Subcutaneous abdominal adipose tissue (tissue), 5 donors: ENCODE measurements around the gene SLC38A10.
A peak's percentile ranks its signal among the peaks of the same experiment; 100 is the strongest.

Experiments
- H3K27ac ChIP-seq: one replicate; pipeline ENCODE4 v1.7.0; 2013; ENCODE audit warnings: low read depth, mild to moderate bottlenecking, inconsistent platforms, low read length, moderate library complexity
- H3K27me3 ChIP-seq, 5 donors: one replicate each; pipeline ENCODE4 v1.7.0; 2013; ENCODE audit warnings: low read length in 5 of 5, inconsistent platforms in 1 of 5; ENCODE audit not compliant: control insufficient read depth in 5 of 5, insufficient read depth in 4 of 5
- H3K36me3 ChIP-seq, 5 donors: one replicate each; pipeline ENCODE4 v1.7.0; 2013; ENCODE audit warnings: low read length in 5 of 5; ENCODE audit not compliant: control insufficient read depth in 5 of 5, insufficient read depth in 5 of 5
- H3K4me1 ChIP-seq, 5 donors: one replicate each; pipeline ENCODE4 v1.7.0; 2013; ENCODE audit warnings: low read length in 5 of 5, mild to moderate bottlenecking in 3 of 5, moderate library complexity in 1 of 5; ENCODE audit not compliant: control insufficient read depth in 5 of 5, insufficient read depth in 5 of 5
- H3K4me3 ChIP-seq, 5 donors: one replicate each; pipeline ENCODE4 v1.7.0; 2013; ENCODE audit warnings: low read length in 5 of 5, low read depth in 1 of 5
- H3K9ac ChIP-seq, 5 donors: one replicate each; pipeline ENCODE4 v1.7.0; 2013; ENCODE audit warnings: low read length in 5 of 5, mild to moderate bottlenecking in 4 of 5, moderate library complexity in 3 of 5
- H3K9me3 ChIP-seq, 5 donors: one replicate each; pipeline ENCODE4 v1.7.0; 2013; ENCODE audit warnings: low read length in 5 of 5; ENCODE audit not compliant: control insufficient read depth in 5 of 5
- donor health status: healthy.
- donor health status: healthy.
- donor health status: healthy.
- donor health status: healthy.
- donor health status: healthy.

SLC38A10 gene

DNA sequence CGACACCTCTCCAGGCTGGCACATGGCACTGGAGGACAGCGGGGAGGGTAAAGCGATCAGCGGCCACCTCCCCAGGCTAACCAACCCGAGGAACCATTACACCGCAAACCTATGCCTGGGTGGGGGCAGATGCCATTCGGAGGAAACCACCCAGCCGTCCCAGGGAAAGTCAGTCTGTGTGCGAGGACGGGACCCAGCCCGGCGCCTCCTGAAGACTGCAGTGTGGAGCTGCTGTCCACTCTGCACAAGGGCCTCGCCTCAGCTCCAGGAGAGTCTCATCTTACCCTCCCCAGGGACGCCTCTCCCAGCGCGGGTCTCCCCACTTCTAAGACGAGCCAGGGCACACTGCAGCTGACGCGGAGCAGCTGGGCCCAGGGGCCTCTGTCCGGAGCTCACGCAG, 8.0 kb downstream of the SLC38A10 start:
- H3K4me1 ChIP-seq = peaks cover 4 to 45% (median 35%) of the 10 kb centered on the region in 5 donors
- no peaks in the 10 kb centered on the region for H3K9me3 ChIP-seq
- H3K36me3 ChIP-seq = peaks cover 4 to 53% (median 33%) of the 10 kb centered on the region in 5 donors
- H3K27ac ChIP-seq = no peak overlapping the region
- H3K27me3 ChIP-seq = no peaks in the 10 kb centered on the region
- H3K4me3 ChIP-seq = no peak overlapping the region
- H3K9ac ChIP-seq = no peak overlapping the region

DNA sequence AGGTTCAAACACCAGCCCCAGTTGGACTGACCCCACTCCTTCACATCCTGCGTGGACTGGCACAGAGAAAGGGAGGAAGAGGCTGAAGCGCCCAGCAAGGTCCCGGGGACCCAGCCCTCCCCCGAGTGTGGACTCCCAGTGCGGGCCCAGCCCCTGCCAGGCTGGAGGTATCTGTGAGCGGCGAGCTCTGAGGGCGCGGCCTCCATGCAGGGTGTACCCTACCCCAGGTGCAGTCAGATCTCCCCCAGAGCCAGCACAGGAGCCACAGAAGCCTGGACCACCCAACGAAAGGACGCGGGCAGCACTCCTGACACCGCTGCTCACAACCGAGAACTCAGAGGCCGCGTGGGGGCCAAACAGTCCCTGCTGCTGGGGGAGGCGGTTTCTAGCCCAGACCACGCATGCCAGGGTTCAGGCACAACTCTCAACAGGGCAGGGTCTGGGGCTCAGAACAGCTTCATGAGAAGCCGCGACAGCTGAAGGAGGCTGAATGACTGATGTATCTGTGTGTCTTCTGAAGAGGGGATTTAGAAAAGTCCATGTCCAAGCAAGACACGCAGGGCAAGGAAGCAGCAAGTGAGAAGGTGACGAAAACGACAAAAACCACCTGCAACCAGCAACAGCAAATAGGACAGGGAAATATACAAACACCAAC, 8.5 kb downstream of the SLC38A10 start:
- H3K27ac ChIP-seq = peak overlapping the region; percentile 87
- H3K9me3 ChIP-seq = no peaks in the 10 kb centered on the region
- H3K27me3 ChIP-seq = no peaks in the 10 kb centered on the region
- H3K9ac ChIP-seq = peak overlapping the region in 2 of 5 donors; percentile 42 to 75
- H3K4me3 ChIP-seq = peak overlapping the region in 1 of 5 donors; percentile 65
- H3K36me3 ChIP-seq = peaks cover 4 to 58% (median 39%) of the 10 kb centered on the region in 5 donors
- H3K4me1 ChIP-seq = peaks cover 4 to 41% (median 34%) of the 10 kb centered on the region in 5 donors

DNA sequence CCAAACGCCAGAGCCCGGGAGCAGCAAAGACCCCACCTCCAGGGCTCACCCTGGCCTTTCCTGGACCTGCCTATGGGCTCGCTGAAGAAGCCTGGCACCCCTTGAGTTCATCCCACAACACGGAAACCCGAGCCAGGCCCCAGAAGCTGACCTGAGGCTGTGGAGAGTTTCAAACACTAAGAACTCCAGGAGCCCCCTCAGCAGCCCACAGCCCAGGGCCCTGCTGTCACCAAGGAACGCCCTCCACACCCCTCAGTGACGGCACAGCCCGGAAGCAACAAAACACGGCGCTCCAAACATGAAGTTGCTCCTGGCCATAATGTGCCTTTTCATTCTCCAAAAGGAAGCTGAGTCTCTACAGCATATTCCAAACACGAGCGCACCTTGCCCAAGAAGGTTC, 9.2 kb downstream of the SLC38A10 start:
- Histone ChIP-seq H3K27ac (peak overlapping the region; percentile 87), H3K4me3 (peak overlapping the region in 4 of 5 donors; percentile 56 to 65 (median 60)), H3K9me3 (no peaks in the 10 kb centered on the region), H3K27me3 (no peaks in the 10 kb centered on the region), H3K4me1 (peaks cover 4 to 36% (median 31%) of the 10 kb centered on the region in 5 donors), H3K36me3 (peaks cover 4 to 62% (median 39%) of the 10 kb centered on the region in 5 donors), H3K9ac (peak overlapping the region in 3 of 5 donors; percentile 42 to 75 (median 56))

DNA sequence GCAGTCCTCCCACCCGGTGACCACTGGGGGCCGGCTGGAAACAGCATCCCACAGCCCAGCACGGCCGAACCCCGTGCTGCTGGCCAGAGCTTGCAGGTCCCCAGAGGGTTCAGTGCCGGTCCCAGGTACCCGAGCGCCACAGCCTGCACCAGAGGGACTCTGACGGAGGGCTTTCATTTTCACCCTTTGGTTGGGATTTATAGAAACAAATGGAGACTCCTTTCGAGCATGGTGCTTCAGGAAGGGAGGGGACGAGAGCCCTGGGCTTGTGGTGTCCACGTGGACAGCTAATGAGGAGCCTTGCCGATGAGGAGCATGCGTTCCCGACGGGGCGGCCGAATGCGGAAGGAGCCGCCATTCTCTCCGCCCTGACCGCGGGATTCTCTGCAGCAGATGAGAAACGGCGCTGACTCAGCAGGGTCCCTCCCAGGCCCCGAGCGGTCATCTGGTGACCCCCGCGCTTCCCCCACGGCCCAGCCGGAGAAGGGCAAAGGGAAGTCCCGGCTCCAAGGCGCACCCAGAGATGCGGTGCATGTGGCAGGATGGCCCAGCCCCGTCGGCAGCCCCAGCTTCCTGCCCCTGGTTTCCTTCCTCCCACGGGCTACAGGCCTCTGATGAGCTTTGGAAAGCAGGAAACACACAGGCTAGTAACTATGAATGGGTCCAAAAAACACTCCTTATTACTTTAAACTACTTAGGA, 9.8 kb downstream of the SLC38A10 start:
- Histone ChIP-seq H3K27ac (peak overlapping the region; percentile 87), H3K4me1 (peaks cover 4 to 36% (median 31%) of the 10 kb centered on the region in 5 donors), H3K9me3 (no peaks in the 10 kb centered on the region), H3K36me3 (peaks cover 4 to 61% (median 42%) of the 10 kb centered on the region in 5 donors), H3K27me3 (no peaks in the 10 kb centered on the region), H3K9ac (peak overlapping the region in 4 of 5 donors; percentile 42 to 75 (median 64)), H3K4me3 (peak overlapping the region; percentile 44 to 65 (median 58))

DNA sequence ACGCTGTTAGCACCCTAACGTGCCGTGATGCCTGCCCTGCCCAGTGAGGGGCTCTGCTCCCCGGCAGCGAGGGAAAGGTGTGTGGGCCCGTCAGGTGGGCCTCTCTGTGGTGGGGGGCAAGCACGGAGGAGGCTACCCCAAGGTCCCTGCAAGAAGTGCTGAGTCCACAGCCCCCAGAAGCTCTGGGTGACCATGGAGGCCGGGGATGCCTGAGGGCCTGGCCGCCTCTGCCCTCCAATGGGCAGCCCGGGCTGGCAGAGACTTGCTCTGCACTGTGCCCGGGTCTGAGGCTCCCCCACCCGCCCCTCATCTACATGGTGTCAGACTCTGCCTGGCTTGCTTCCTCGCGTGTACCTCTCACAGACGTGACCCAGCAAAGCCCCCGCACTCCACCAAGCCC, 12.2 kb downstream of the SLC38A10 start:
- no peak overlapping the region for H3K9ac ChIP-seq
- no peaks in the 10 kb centered on the region for H3K27me3 ChIP-seq
- no peak overlapping the region for H3K27ac ChIP-seq
- no peak overlapping the region for H3K4me3 ChIP-seq
- peaks cover 0 to 64% (median 51%) of the 10 kb centered on the region in 5 donors for H3K36me3 ChIP-seq
- H3K9me3 ChIP-seq = no peaks in the 10 kb centered on the region
- peaks cover 4 to 42% (median 36%) of the 10 kb centered on the region in 5 donors for H3K4me1 ChIP-seq

DNA sequence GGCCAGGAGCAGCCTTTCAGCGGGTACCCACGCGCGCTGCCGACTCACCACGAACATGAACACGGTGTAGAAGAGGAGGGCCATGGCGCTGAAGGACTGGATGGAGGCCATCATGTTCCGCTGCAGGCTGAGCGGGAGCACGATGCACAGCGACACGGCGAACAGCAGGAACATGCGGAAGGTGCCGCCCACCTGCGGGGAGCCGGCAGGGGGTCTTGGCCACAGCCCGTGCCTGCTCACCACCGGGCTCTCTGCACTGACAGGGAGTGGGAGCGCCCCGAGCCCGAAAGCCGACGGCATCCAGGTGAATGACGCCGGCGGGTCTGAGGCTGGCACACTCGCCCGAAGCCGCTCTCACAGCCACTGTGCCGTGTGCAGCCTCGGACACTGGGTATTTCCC, 13.0 kb downstream of the SLC38A10 start:
- H3K27me3 ChIP-seq = no peaks in the 10 kb centered on the region
- H3K9ac ChIP-seq = no peak overlapping the region
- H3K36me3 ChIP-seq = peaks cover 0 to 63% (median 47%) of the 10 kb centered on the region in 5 donors
- no peak overlapping the region for H3K27ac ChIP-seq
- no peak overlapping the region for H3K4me3 ChIP-seq
- peaks cover 4 to 39% (median 29%) of the 10 kb centered on the region in 5 donors for H3K4me1 ChIP-seq
- no peaks in the 10 kb centered on the region for H3K9me3 ChIP-seq

DNA sequence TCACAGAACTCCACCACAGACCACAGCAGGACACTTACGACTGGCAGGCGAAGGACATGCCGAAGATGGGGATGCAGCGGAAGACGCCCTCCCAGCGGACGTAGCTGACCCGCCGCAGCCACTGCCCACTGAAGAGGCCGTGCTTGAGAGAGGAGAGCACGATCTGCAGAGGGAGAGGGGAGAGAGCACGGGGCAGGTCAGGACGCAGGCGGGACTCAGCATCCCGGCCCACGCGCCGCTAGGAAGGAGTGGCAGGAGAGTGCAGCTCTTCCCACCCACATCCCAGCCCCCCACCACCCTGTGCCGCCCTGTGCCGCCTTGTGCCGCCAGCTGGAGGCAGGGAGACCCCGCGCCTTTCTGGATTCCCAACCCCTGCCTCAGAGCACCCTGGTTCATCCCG, 14.5 kb downstream of the SLC38A10 start:
- peaks cover 2 to 24% (median 13%) of the 10 kb centered on the region in 5 donors for H3K4me1 ChIP-seq
- no peaks in the 10 kb centered on the region for H3K9me3 ChIP-seq
- H3K4me3 ChIP-seq = no peak overlapping the region
- peaks cover 0 to 73% (median 58%) of the 10 kb centered on the region in 5 donors for H3K36me3 ChIP-seq
- H3K9ac ChIP-seq = no peak overlapping the region
- no peak overlapping the region for H3K27ac ChIP-seq
- no peaks in the 10 kb centered on the region for H3K27me3 ChIP-seq

DNA sequence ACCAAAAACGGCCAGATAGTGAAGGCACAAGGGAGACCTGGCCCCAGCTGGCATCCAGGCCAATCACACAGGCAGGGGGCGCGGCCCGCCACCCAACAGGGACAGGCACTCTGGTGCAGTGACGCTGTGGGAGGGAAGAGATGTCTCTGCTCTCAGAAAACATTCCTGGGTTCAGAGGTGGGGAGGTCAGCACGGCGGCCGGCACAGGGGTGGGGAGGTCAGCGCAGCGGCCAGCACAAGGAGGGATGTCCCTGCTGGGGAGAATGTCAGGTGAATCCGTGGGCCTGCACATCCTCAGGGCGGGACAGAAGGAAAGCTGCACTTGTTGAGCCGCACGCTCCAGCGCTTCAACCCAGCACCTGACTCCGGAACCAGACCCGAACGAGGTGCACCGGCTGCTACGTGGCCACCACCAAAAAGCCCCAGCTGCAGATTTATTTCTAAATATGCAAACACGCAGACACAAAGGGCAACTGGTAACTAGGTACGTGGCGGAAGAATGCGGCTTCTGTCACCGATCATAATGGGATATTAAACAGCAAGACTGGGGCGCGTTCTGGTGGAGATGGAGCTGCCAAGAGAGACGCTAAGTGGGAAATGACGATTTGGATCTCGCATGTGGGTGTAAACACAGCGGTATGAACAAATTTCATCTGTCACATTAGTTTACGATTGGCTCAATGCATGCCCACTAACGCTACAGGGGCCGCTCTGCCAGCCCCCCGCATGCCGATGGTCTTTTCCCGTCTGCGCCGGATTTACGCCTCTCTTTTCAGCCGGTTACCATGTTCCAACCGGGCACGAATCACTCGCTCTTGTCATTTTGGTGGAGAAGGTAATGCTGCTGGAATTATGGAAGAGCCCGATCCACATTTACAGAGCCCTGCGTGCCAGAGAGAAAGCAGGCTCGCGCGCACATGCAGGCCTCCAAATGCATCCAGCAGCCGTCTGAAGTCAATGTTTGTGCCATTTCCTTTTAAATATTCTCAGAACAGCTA, 15.5 kb downstream of the SLC38A10 start:
- no peaks in the 10 kb centered on the region for H3K27me3 ChIP-seq
- H3K36me3 ChIP-seq = peaks cover 0 to 80% (median 65%) of the 10 kb centered on the region in 5 donors
- no peak overlapping the region for H3K4me3 ChIP-seq
- no peak overlapping the region for H3K27ac ChIP-seq
- H3K9me3 ChIP-seq = no peaks in the 10 kb centered on the region
- no peak overlapping the region for H3K9ac ChIP-seq
- peaks cover 0 to 14% (median 4%) of the 10 kb centered on the region in 5 donors for H3K4me1 ChIP-seq

DNA sequence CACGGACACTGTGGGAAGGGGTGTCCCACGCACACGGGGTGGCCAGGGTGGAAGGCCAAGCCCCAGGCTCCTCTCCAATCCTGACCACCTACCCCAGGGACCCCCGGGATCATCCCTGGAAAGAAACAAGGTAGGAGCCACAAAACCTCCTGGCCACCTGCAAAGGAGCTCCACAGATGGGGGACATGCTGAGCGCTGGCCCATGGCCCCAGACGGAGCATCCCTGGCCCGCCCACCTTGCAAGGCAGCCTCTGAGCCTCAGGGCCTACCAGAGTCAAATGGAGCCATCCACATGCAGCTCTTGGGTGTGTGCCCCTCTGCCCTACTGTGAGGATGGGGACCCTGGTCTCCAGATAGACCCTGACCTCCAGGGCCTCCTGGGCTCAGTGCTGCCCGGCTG, 16.3 kb downstream of the SLC38A10 start:
- Histone ChIP-seq H3K9ac (no peak overlapping the region), H3K27ac (no peak overlapping the region), H3K4me1 (peaks cover 0 to 13% (median 4%) of the 10 kb centered on the region in 5 donors), H3K36me3 (peaks cover 0 to 88% (median 72%) of the 10 kb centered on the region in 5 donors), H3K9me3 (no peaks in the 10 kb centered on the region), H3K27me3 (no peaks in the 10 kb centered on the region), H3K4me3 (no peak overlapping the region)
